Memory B cell (primary cell): ENCODE measurements around the gene PSMB9.
A peak's percentile ranks its signal among the peaks of the same experiment; 100 is the strongest.
"Not testable (repeated sequence)": the region's sequence is repeated elsewhere in the genome, so short reads cannot be mapped to it uniquely, and the experiment has no call there.

Experiments
- ATAC-seq: fragments of 150-1000 bp; cut with Tn5 transposase; 2 replicates; pipeline ENCODE4 v1.10.0; 2021; ENCODE audit warnings: low read depth, mild to moderate bottlenecking, moderate library complexity
- DNase-seq, 2 donors: peaks; one replicate each; pipeline ENCODE4 v3.0.0; 2022; ENCODE audit warnings: low spot score in 2 of 2
- H3K27ac Mint-ChIP-seq: one replicate; pipeline ENCODE4 v1.8.0; 2022; ENCODE audit warnings: mild to moderate bottlenecking, moderate library complexity, mixed read lengths
- H3K27me3 Mint-ChIP-seq: one replicate; pipeline ENCODE4 v1.8.0; 2022; ENCODE audit warnings: mixed read lengths
- H3K36me3 Mint-ChIP-seq: one replicate; pipeline ENCODE4 v1.8.0; 2022; ENCODE audit warnings: mild to moderate bottlenecking, mixed read lengths
- H3K4me1 Mint-ChIP-seq: one replicate; pipeline ENCODE4 v1.8.0; 2022; ENCODE audit warnings: mixed read lengths
- H3K4me3 Mint-ChIP-seq: one replicate; pipeline ENCODE4 v1.8.0; 2022; ENCODE audit warnings: mild to moderate bottlenecking, moderate library complexity, mixed read lengths
- H3K9me3 Mint-ChIP-seq: one replicate; pipeline ENCODE4 v1.8.0; 2022; ENCODE audit warnings: mixed read lengths

PSMB9 gene

DNA sequence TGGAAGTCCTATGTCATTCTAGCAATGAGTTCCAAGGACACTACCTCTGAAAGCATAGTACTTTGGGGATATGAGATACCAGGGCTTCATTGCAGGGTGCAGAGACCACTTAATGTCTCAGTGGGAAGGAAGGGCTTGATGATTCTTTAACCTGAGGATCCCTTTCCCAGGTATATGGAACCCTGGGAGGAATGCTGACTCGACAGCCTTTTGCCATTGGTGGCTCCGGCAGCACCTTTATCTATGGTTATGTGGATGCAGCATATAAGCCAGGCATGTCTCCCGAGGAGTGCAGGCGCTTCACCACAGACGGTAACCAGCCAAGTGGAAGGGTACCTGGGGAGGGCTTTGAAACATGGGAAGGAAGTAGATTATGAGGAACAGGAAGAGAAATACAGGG is 4.2 kb downstream of the PSMB9 start:
- Mint-ChIP-seq H3K4me3 (peak overlapping the region; percentile 72), H3K9me3 (no peaks in the 10 kb centered on the region), H3K36me3 (peaks cover 44% of the 10 kb centered on the region), H3K4me1 (peaks cover 30% of the 10 kb centered on the region), H3K27ac (peak overlapping the region; percentile 86), H3K27me3 (no peaks in the 10 kb centered on the region)
- DNase-seq (no peak), ATAC-seq (no peak)

DNA sequence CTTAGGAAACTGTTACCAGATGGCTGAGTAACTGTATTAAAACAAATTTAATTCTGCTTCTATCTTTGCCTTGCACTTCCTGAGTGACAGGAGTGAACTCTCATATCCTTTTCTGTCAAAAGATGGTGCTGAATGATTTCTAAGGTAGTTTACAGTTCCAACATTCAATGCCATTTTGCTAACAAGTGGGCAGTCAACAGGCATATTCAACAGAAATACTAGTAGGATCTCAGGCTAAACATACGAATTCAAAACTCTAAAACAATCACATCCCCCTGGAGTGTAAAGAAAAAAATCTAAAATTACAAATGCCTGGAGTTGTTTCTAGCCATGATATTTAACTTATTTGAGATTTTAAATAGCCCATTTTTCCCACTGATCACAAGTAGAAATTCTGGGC is 6.7 kb downstream of the PSMB9 start:
- Mint-ChIP-seq H3K36me3 (peaks cover 39% of the 10 kb centered on the region), H3K27ac (peak overlapping the region; percentile 75), H3K27me3 (no peaks in the 10 kb centered on the region), H3K4me3 (no peak overlapping the region), H3K4me1 (peaks cover 27% of the 10 kb centered on the region), H3K9me3 (no peaks in the 10 kb centered on the region)
- ATAC-seq (no peak), DNase-seq (no peak)

DNA sequence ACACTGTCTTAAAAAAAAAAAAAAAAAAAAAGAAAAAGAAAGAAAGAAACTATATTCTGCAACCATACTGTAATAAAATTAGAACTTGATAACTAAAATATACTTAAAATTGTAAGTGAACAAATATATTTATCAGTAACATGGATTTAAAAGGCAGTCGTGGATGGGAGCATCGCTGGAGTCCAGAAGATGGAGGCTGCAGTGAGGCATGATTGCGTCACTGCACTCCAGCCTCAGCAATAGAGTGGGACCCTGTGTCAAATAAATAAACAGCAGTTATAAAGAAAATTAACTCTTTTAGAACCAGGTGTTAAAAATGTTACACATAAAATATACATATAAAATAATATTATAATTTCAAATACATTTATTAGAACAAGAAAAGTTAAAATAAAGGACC is 8.7 kb downstream of the PSMB9 start:
- peaks cover 24% of the 10 kb centered on the region for H3K36me3 Mint-ChIP-seq
- peaks cover 34% of the 10 kb centered on the region for H3K4me1 Mint-ChIP-seq
- no peak overlapping the region for H3K4me3 Mint-ChIP-seq
- DNase-seq (no peak), ATAC-seq (no peak)
- no peaks in the 10 kb centered on the region for H3K27me3 Mint-ChIP-seq
- no peaks in the 10 kb centered on the region for H3K9me3 Mint-ChIP-seq
- H3K27ac Mint-ChIP-seq: no peak overlapping the region

DNA sequence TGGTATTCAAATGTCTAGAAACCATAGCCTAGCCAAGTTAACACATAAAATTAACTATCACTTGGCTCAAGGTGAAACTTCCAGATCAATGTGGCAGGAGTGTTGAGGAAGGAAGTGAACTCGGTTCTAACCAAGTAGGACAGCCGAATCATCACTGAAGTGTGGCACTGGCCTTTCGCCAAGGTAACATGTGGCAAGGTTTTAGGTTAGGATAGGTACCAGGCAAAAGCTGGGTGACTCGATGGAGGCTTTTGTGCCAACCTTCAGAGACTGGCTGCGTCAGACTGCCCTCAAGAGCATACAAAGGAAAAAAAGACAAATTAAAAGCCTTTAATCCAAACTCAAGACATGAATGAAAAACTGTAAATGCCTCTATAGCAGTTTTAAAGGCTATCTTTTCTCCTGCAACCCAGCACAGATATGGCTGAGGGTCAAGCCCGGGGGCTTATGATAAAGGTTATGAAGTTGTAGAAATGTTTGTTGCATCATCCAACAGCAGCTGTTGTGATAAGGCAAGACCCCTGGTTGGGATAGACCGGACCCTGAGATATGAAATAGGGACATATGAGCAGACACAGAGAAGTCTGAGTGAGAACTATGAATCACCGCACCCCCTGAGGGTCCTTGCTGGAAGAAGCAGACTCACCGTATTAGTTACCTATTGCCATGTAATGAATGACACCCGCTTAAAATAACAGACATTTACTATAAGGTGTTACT is 11.9 kb downstream of the PSMB9 start:
- Mint-ChIP-seq H3K27me3 (no peaks in the 10 kb centered on the region), H3K4me3 (no peak overlapping the region), H3K9me3 (no peaks in the 10 kb centered on the region), H3K4me1 (peaks cover 25% of the 10 kb centered on the region), H3K36me3 (peaks cover 2% of the 10 kb centered on the region), H3K27ac (peak overlapping the region; percentile 89)
- ATAC-seq (no peak), DNase-seq (no peak)

DNA sequence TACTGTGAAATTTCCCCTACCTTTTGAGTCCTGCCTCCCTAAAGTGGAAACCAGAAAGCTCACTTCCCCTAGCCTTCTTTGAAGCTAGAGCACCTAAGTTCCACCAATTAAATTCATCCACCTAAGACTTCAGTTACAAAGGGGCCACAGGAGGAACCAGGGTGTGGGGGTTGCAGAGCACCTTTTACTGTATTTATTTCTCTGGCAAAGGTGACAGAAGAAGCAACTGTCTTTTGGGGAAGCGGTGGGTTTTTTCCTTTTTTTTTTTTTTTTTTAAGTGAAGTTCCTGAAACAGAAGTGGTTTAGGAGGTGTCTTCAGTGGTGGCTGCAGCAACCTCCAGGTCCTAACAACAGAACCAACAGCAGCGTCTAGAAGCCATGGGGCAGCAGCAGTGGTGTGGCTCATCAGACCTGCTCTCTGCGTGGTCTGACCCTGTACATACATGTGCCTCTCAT is 13.1 kb downstream of the PSMB9 start:
- peaks cover 25% of the 10 kb centered on the region for H3K4me1 Mint-ChIP-seq
- no peaks in the 10 kb centered on the region for H3K36me3 Mint-ChIP-seq
- H3K27ac Mint-ChIP-seq: peak overlapping the region; percentile 89
- ATAC-seq (peak; percentile 72), DNase-seq (peak in 1 of 2 donors; percentile 24)
- H3K9me3 Mint-ChIP-seq: no peaks in the 10 kb centered on the region
- peak overlapping the region; percentile 67 for H3K4me3 Mint-ChIP-seq
- H3K27me3 Mint-ChIP-seq: no peaks in the 10 kb centered on the region

DNA sequence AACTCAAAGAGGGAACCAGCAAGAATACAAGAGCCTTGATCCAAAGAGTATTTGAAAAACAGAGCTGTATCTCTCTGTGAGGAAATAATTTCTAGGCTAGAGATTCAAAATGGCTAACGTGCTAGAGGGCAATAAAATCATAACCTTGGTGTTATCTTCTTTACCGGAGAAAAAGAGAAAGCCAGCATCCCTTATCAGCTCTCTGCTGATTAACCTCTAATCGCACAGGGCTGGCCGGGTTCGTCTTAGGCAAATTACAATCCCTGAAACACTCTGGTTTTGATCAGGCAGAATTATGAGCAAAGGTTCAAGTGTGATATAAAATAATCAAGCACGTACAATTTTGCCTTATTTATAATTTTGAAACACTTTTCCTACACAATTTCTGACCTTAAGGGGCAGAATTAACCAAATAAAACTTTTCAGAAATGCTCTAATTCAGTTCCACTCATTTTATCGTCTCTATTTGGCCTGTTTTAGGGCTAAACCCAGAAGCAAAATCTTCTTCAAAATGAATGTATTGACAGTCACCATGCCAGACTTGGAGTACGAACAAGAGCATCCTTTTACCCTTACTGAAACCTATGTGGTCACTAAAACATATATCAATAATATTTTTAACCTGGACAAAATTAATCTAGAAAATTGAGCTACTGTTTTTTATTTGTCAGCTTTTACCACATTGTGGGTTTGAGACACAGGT is 13.7 kb downstream of the PSMB9 start:
- Mint-ChIP-seq H3K27ac (peak overlapping the region; percentile 89), H3K4me1 (peaks cover 24% of the 10 kb centered on the region), H3K27me3 (no peaks in the 10 kb centered on the region), H3K4me3 (peak overlapping the region; percentile 67), H3K36me3 (no peaks in the 10 kb centered on the region), H3K9me3 (no peaks in the 10 kb centered on the region)
- ATAC-seq: peak; percentile 33
- no peak for DNase-seq

DNA sequence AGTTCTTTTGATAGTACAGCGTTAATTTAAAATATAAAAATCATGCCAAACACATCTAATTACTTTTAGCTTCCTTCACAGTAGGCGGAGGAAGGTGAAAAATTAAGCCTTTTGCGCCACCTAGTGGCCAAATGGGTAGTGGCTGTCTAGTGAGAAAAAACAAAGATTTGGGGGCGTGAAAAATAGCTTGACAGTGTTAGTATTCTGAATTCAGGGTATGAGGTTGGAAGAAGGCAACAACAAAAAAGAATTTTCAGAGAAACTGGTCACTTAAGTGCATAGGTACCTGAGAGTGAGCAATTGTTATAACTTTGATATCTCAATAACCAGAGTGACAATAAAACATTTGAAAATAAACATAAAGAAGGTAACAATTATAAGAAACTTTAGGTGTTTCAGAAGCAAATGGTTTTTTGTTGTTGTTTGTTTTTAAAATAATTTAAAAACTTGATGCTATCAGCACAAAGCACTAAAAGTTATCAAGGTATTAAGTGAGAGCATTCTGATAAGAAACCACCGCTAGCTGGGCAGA is 14.3 kb downstream of the PSMB9 start:
- no peaks in the 10 kb centered on the region for H3K36me3 Mint-ChIP-seq
- no peaks in the 10 kb centered on the region for H3K9me3 Mint-ChIP-seq
- peaks cover 23% of the 10 kb centered on the region for H3K4me1 Mint-ChIP-seq
- DNase-seq (peak; percentile 83 to 88), ATAC-seq (peak; percentile 66)
- no peak overlapping the region for H3K4me3 Mint-ChIP-seq
- no peak overlapping the region for H3K27ac Mint-ChIP-seq
- H3K27me3 Mint-ChIP-seq: no peaks in the 10 kb centered on the region

DNA sequence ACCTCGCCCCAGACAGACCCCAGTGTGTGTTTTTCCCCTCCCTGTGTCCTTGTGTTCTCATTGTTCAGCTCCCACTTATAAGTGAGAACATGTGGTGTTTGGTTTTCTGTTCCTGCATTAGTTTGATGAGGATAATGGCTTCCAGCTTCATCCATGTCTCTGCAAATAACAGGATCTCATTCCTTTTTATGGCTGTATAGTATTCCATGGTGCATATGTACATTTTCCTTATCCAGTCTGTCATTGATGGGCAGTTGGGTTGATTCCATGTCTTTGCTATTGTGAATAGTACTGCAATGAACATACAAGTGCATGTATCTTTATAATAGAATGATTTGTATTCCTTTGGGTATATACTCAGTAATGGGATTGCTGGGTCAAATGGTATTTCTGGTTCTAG is 20.0 kb downstream of the PSMB9 start:
- not testable (repeated sequence) for H3K36me3 Mint-ChIP-seq, H3K27me3 Mint-ChIP-seq, H3K9me3 Mint-ChIP-seq, H3K27ac Mint-ChIP-seq, DNase-seq, ATAC-seq, H3K4me1 Mint-ChIP-seq, H3K4me3 Mint-ChIP-seq

DNA sequence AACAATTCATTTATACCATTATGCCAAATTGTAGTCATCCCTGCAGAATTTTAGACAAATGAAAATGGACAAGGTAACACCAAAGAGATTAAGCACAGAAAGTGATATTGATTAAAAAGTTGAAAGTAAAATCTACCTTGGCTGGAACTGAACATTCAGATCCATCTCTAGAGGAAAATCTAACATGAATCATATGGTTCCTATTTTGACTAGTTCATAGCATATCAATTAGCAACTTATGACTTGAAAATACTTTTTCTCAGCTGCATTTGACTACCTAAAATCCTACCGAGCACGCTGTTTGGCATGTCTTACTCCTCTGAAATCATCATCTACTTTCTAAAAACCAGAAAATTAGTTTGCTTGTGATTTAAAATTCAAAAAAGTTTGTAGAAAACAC is 22.6 kb downstream of the PSMB9 start:
- no peak overlapping the region for H3K4me3 Mint-ChIP-seq
- ATAC-seq (no peak), DNase-seq (no peak)
- peaks cover 19% of the 10 kb centered on the region for H3K4me1 Mint-ChIP-seq
- H3K36me3 Mint-ChIP-seq: peaks cover 3% of the 10 kb centered on the region
- peaks cover 8% of the 10 kb centered on the region for H3K27me3 Mint-ChIP-seq
- no peak overlapping the region for H3K27ac Mint-ChIP-seq
- H3K9me3 Mint-ChIP-seq: no peaks in the 10 kb centered on the region

DNA sequence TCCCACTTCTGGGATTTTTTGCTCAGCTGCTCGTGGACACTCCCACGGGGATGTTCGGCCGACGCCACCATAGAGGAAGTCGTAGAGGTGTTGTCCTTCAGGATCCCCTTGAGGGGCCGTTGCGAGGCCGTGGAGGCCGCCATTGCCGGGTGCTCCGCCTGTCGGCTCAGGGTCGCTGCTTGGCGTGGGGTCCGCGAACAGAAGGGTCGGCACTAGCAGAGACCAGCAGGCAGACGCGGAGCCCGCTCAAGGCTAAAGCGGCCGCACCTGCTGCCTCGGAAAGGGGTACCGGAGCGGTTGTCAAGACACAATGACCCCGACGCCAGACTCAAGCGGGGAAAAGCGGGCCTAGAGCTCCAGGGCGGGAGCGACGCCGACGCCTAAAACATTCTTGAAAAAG is 25.7 kb downstream of the PSMB9 start:
- DNase-seq (no peak), ATAC-seq (no peak)
- H3K4me3 Mint-ChIP-seq: peak overlapping the region; percentile 82
- H3K27me3 Mint-ChIP-seq: peaks cover 8% of the 10 kb centered on the region
- no peak overlapping the region for H3K27ac Mint-ChIP-seq
- H3K4me1 Mint-ChIP-seq: peaks cover 18% of the 10 kb centered on the region
- no peaks in the 10 kb centered on the region for H3K9me3 Mint-ChIP-seq
- H3K36me3 Mint-ChIP-seq: peaks cover 3% of the 10 kb centered on the region

DNA sequence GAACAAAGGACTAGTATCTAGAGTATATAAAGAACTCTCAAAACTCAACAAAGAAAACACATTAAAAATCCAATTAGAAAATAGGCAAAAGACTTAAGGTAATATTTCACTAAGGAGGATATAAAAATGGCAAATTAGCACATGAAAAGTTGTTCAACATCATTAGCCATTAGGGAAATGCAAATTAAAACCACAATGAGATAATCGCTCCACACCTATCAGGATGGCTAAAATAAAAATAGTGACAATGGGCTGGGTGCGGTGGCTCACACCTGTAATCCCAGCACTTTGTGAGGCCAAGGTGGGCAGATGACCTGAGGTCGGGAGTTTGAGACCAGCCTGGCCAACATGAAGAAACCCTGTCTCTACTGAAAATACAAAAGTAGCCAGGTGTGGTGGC is 27.0 kb downstream of the PSMB9 start:
- H3K9me3 Mint-ChIP-seq, DNase-seq, H3K27ac Mint-ChIP-seq, H3K36me3 Mint-ChIP-seq, H3K27me3 Mint-ChIP-seq: not testable (repeated sequence)
- peak overlapping the region; percentile 11 for H3K4me3 Mint-ChIP-seq
- ATAC-seq: peak; percentile 65
- H3K4me1 Mint-ChIP-seq: peaks cover 19% of the 10 kb centered on the region

DNA sequence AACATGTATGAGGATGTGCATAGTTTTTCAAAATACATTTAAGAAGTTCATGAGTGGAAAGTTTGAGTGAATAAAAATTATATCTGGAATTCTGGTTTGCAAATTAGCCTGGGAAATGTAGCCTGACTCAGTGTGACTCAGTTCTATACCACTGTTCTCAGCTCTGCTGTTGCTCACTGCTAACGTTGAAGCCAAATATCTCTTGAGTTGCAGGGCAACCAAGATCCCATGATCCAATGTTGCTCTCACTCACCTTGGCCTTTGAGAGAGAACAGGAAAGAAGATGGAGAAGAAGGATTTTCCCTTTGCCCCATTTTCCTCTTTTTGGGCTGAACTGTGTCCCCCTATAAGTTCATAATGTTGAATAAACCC is 28.9 kb downstream of the PSMB9 start:
- ATAC-seq: no peak
- peaks cover 20% of the 10 kb centered on the region for H3K4me1 Mint-ChIP-seq
- H3K9me3 Mint-ChIP-seq: no peaks in the 10 kb centered on the region
- peaks cover 8% of the 10 kb centered on the region for H3K27me3 Mint-ChIP-seq
- no peak overlapping the region for H3K4me3 Mint-ChIP-seq
- no peak for DNase-seq
- H3K27ac Mint-ChIP-seq: no peak overlapping the region
- peaks cover 3% of the 10 kb centered on the region for H3K36me3 Mint-ChIP-seq

DNA sequence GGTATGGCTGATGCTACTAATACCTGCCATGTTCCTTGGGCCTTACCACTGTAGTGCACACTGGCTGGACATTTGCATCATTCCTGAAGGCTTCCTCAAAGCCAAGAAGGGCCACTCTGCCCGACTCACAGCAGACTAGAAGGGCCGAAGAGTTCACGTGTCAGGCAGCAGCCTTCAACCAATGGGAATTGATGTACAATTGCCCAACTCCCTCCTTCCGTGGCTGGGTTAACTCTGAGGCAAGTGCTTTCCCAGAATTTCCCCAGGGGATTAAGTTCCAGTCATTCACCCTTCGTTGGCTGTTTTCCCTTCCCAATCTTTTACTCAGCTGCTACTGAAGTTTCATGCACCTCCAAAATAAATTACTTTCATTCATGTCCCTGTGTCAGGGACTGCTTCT is 29.8 kb downstream of the PSMB9 start:
- no peak overlapping the region for H3K4me3 Mint-ChIP-seq
- H3K36me3 Mint-ChIP-seq: peaks cover 3% of the 10 kb centered on the region
- peaks cover 8% of the 10 kb centered on the region for H3K27me3 Mint-ChIP-seq
- H3K4me1 Mint-ChIP-seq: peaks cover 22% of the 10 kb centered on the region
- H3K9me3 Mint-ChIP-seq: no peaks in the 10 kb centered on the region
- H3K27ac Mint-ChIP-seq: no peak overlapping the region
- no peak for DNase-seq
- ATAC-seq: no peak

DNA sequence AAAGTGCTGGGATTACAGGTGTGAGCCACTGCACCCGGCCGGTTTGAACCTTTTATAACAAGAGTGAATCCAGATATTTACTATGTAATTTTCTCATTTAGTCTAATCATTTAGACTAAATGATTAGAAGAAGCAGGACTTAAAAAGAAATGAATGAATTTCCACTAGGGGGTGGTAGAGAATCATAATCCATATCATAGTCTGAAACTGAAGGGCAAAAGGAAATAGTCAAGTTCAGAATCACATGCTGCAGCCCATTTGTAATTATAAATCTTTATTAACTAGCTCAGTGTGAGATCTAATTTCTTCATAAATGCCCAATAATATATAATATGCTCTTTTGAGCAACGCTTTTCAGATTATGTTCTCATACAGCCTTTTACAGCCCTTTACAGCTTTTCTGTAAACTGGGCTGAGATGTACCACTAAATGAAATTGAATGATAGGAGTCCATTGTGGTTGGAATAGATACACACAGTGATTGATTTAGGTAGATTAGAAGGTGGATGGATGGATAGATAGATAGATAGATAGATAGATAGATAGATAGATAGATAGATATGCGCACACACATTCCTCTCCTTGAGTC is 31.8 kb downstream of the PSMB9 start:
- ATAC-seq: peak; percentile 81
- H3K27ac Mint-ChIP-seq: no peak overlapping the region
- H3K27me3 Mint-ChIP-seq: no peaks in the 10 kb centered on the region
- H3K36me3 Mint-ChIP-seq: no peaks in the 10 kb centered on the region
- H3K9me3 Mint-ChIP-seq: no peaks in the 10 kb centered on the region
- no peak overlapping the region for H3K4me3 Mint-ChIP-seq
- DNase-seq: peak in 1 of 2 donors; percentile 74
- peaks cover 13% of the 10 kb centered on the region for H3K4me1 Mint-ChIP-seq
